PC-3 (cell line): Measurements from ENCODE around the gene CFAP410. TPM values are rescaled to one million over a fixed set of nuclear protein-coding genes. Genes with fewer than 3 reads are reported as not detected.

Source experiments
- ATAC-seq: fragments of 200-7000 bp; cut with Tn5 transposase; 2 replicates; pipeline ENCODE4 v1.9.1; 2020; ENCODE audit warnings: mild to moderate bottlenecking, moderate library complexity
- BruUV-seq: library from RNA; stranded (reverse); fragments of 400-500 nt; replicated peaks from 2 replicates; lab custom pipeline; 2021; lab: Mats Ljungman, UMichigan
- CTCF ChIA-PET: fragments of 300-600 bp; sonication (Branson Sonifier 250); formaldehyde crosslinking; loops from one replicate; lab custom pipeline; 2022; ENCODE audit warnings: antibody characterized with exemption; lab: Charles Lee
- POLR2A ChIA-PET: fragments of 300-600 bp; sonication (Branson Sonifier 250); formaldehyde crosslinking; loops from one replicate; lab custom pipeline; 2022; ENCODE audit warnings: antibody characterized with exemption; ENCODE audit not compliant: unreplicated experiment; lab: Charles Lee
- DNase-seq: peaks from one replicate; pipeline ENCODE4 v3.0.0-alpha.2; 2015
- H2AFZ ChIP-seq: fragments of 300-600 bp; sonication (generic); 2 replicates; pipeline ENCODE4 v1.6.0; 2016; ENCODE audit warnings: antibody characterized with exemption, low read length
- H3F3A ChIP-seq: fragments of 300-600 bp; sonication (generic); one replicate; pipeline ENCODE4 v1.6.0; 2017; ENCODE audit warnings: antibody characterized with exemption, low read length, control low read depth, mild to moderate bottlenecking; ENCODE audit not compliant: unreplicated experiment
- H3K27ac ChIP-seq: fragments of 300-600 bp; sonication (generic); 2 replicates; pipeline ENCODE4 v1.5.1; 2016; ENCODE audit warnings: mild to moderate bottlenecking, low read length
- H3K27me3 ChIP-seq: fragments of 300-600 bp; sonication (generic); 2 replicates; pipeline ENCODE4 v1.6.1; 2016; ENCODE audit warnings: low read length, mixed read lengths
- H3K36me3 ChIP-seq: fragments of 300-600 bp; sonication (generic); 2 replicates; pipeline ENCODE4 v1.6.1; 2016; ENCODE audit warnings: low read depth, mixed run types, low read length, mixed read lengths
- H3K4me1 ChIP-seq: fragments of 300-600 bp; sonication (generic); 2 replicates; pipeline ENCODE4 v1.5.1; 2016; ENCODE audit warnings: low read length; ENCODE audit not compliant: insufficient read depth
- H3K4me2 ChIP-seq: fragments of 300-600 bp; sonication (generic); 2 replicates; pipeline ENCODE4 v1.6.0; 2016; ENCODE audit warnings: low read length
- H3K4me3 ChIP-seq: fragments of 300-600 bp; sonication (generic); 2 replicates; pipeline ENCODE4 v1.5.1; 2016; ENCODE audit warnings: mild to moderate bottlenecking, low read length, mixed read lengths
- H3K79me2 ChIP-seq: fragments of 300-600 bp; sonication (generic); 2 replicates; pipeline ENCODE4 v1.6.1; 2017; ENCODE audit warnings: low read length, mixed read lengths
- H3K9ac ChIP-seq: fragments of 300-600 bp; sonication (generic); 2 replicates; pipeline ENCODE4 v1.6.0; 2016; ENCODE audit warnings: mild to moderate bottlenecking, low read length
- H3K9me2 ChIP-seq: fragments of 300-600 bp; sonication (generic); replicated peaks from 2 replicates; pipeline ENCODE4 v1.6.1; 2016; ENCODE audit warnings: mixed run types, low read length, mixed read lengths
- H3K9me3 ChIP-seq: fragments of 300-600 bp; sonication (generic); 2 replicates; pipeline ENCODE4 v1.6.1; 2016; ENCODE audit warnings: low read length, mixed read lengths
- H4K20me1 ChIP-seq: fragments of 300-600 bp; sonication (generic); 2 replicates; pipeline ENCODE4 v1.6.1; 2016; ENCODE audit warnings: low read length, mixed read lengths
- CTCF ChIP-seq: fragments of 300-600 bp; sonication (generic); conservative IDR thresholded peaks from 2 replicates; pipeline ENCODE4 v1.5.1; 2017; ENCODE audit warnings: antibody characterized with exemption, low read depth, mild to moderate bottlenecking, low read length
- EZH2 ChIP-seq: fragments of 300-600 bp; sonication (generic); IDR thresholded peaks from one replicate; pipeline ENCODE4 v1.6.1; 2017; ENCODE audit warnings: antibody characterized with exemption, mild to moderate bottlenecking, low read length; ENCODE audit not compliant: unreplicated experiment
- EZH2phosphoT487 ChIP-seq: fragments of 300-600 bp; sonication (generic); IDR thresholded peaks from 2 replicates; pipeline ENCODE4 v1.6.1; 2018; ENCODE audit warnings: mild to moderate bottlenecking, antibody characterized with exemption, low read length, borderline replicate concordance
- intact Hi-C: fragments of 100-400 bp; cut with micrococcal nuclease; formaldehyde crosslinking; loops from 2 replicates; pipeline ENCODE4 v1.9.0; 2023
- total RNA-seq: library from RNA; depleted of rRNA; stranded (reverse); fragments of >200 nt; gene quantifications from 2 replicates; pipeline ENCODE4 v1.2.3, GENCODE V29; 2014

Gene CFAP410
- total RNA-seq, 1 experiment from 2014 or later: 18.4 TPM

GRCh38 chr21:44295163-44295573 is 44.0 kb downstream of the CFAP410 start:
- no peaks in the 10 kb centered on the region for H3F3A ChIP-seq
- CTCF ChIA-PET: no interaction called here

GRCh38 chr21:44294391-44295162 is 44.6 kb downstream of the CFAP410 start:
- no peaks in the 10 kb centered on the region for H3F3A ChIP-seq
- CTCF ChIA-PET: no interaction called here
- H3K4me1 ChIP-seq: peaks cover 14% of the 10 kb centered on the region
- ATAC-seq: no peak
- H3K9me2 ChIP-seq: no peaks in the 10 kb centered on the region
- no peaks in the 10 kb centered on the region for H3K36me3 ChIP-seq
- H3K4me3 ChIP-seq: no peak overlapping the region
- no peak overlapping the region for H3K4me2 ChIP-seq
- TF ChIP-seq CTCF: no peak
- POLR2A ChIA-PET: no interaction called here
- H4K20me1 ChIP-seq: no peaks in the 10 kb centered on the region
- no peak for DNase-seq
- H3K9me3 ChIP-seq: no peaks in the 10 kb centered on the region
- no peak overlapping the region for H3K9ac ChIP-seq
- intact Hi-C loops: no loop called here
- no peaks in the 10 kb centered on the region for H3K27me3 ChIP-seq
- H3K79me2 ChIP-seq: no peaks in the 10 kb centered on the region
- H2AFZ ChIP-seq: no peak overlapping the region
- no peak overlapping the region for H3K27ac ChIP-seq
- BruUV-seq: no TSS peak

More at GRCh38 chr21:44295163-44295573, 44.0 kb downstream of the CFAP410 start:
- Histone ChIP-seq H3K9ac (no peak overlapping the region), H3K36me3 (no peaks in the 10 kb centered on the region), H3K79me2 (no peaks in the 10 kb centered on the region), H3K4me3 (no peak overlapping the region), H3K27ac (no peak overlapping the region), H3K27me3 (no peaks in the 10 kb centered on the region), H4K20me1 (no peaks in the 10 kb centered on the region), H2AFZ (no peak overlapping the region), H3K4me1 (peaks cover 14% of the 10 kb centered on the region), H3K9me3 (no peaks in the 10 kb centered on the region), H3K9me2 (no peaks in the 10 kb centered on the region), H3K4me2 (no peak overlapping the region)
- POLR2A ChIA-PET: no interaction called here
- TF ChIP-seq EZH2 (no peak), EZH2phosphoT487 (no peak), CTCF (no peak)
- no peak for ATAC-seq
- DNase-seq: peak; percentile 5
- no TSS peak for BruUV-seq
- intact Hi-C loops: no loop called here

GRCh38 chr21:44293551-44294231 is 45.5 kb downstream of the CFAP410 start:
- DNase-seq (no peak), ATAC-seq (no peak)
- Histone ChIP-seq H3K4me3 (no peak overlapping the region), H3K4me1 (peaks cover 9% of the 10 kb centered on the region; the same call in 1 of the 2 replicates), H3K27ac (no peak overlapping the region), H3K4me2 (no peak overlapping the region), H3K9me2 (no peaks in the 10 kb centered on the region), H3K9ac (no peak overlapping the region), H4K20me1 (no peaks in the 10 kb centered on the region), H3K9me3 (no peaks in the 10 kb centered on the region), H2AFZ (no peak overlapping the region), H3K79me2 (no peaks in the 10 kb centered on the region), H3K36me3 (no peaks in the 10 kb centered on the region), H3F3A (no peaks in the 10 kb centered on the region), H3K27me3 (no peaks in the 10 kb centered on the region)
- no TSS peak for BruUV-seq
- intact Hi-C loops: no loop called here
- TF ChIP-seq EZH2phosphoT487: no peak
- no peak for TF ChIP-seq CTCF
- TF ChIP-seq EZH2: no peak
- POLR2A ChIA-PET: no interaction called here
- CTCF ChIA-PET: no interaction called here
